Measurements from ENCODE around the gene TGDS.
"Not testable (repeated sequence)": the region's sequence is repeated elsewhere in the genome, so short reads cannot be mapped to it uniquely, and the experiment has no call there.

TGDS gene

DNA sequence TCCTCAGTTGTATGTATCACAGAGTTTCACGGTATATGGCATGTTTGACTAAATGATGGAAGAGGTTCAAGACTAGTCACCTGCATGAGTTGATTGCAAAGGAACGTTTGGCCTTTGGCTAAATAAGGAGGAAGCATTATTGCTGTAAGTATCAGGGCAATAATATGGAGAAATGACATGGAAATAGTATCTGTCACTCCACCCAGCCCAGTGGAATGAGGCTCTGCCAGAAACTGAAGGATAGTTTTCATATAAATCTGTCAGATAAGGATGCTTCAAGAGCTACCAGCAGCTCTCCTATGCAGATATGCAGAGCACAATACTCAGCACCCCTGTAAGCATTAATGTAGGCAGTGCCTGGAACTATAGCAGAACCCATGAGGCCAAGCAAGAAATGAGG is 60.7 kb downstream of the TGDS start:
- TF ChIP-seq, protein P1, sequence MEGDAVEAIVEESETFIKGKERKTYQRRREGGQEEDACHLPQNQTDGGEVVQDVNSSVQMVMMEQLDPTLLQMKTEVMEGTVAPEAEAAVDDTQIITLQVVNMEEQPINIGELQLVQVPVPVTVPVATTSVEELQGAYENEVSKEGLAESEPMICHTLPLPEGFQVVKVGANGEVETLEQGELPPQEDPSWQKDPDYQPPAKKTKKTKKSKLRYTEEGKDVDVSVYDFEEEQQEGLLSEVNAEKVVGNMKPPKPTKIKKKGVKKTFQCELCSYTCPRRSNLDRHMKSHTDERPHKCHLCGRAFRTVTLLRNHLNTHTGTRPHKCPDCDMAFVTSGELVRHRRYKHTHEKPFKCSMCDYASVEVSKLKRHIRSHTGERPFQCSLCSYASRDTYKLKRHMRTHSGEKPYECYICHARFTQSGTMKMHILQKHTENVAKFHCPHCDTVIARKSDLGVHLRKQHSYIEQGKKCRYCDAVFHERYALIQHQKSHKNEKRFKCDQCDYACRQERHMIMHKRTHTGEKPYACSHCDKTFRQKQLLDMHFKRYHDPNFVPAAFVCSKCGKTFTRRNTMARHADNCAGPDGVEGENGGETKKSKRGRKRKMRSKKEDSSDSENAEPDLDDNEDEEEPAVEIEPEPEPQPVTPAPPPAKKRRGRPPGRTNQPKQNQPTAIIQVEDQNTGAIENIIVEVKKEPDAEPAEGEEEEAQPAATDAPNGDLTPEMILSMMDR (IDR thresholded peaks at IDR 0.05; ENCODE audit: low read depth, low read length), result no peak
- Histone ChIP-seq H3K4me3 (ENCODE audit: low read depth, low read length) (no peak overlapping the region), H3K27me3 (peaks cover 4% of the 10 kb centered on the region), H3K4me1 (no peaks in the 10 kb centered on the region), H3K36me3 (no peaks in the 10 kb centered on the region), H3K9me3 (no peaks in the 10 kb centered on the region)
- DNase-seq, result no peak

DNA sequence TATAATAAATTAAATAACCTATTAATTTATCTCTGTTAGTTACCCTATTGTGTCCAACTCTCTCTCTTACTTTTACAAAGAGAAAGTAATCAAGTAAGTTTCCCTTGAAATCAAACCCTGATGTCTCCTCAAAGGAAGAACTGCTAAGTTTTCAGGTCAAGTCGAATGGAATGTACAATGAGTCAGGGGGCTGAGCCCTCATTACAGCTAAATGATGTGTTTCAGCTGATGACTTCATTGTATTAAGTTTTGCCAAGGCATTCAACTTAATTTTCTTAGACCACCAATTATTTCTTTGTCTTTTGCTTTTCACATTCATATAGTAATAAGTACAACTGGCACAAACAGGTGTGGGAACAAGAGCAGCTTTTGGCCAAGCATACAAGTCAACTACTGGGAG is 61.8 kb downstream of the TGDS start:
- Histone ChIP-seq H3K27me3 (peaks cover 7% of the 10 kb centered on the region), H3K36me3 (no peaks in the 10 kb centered on the region), H3K9me3 (no peaks in the 10 kb centered on the region), H3K4me1 (no peaks in the 10 kb centered on the region), H3K4me3 (ENCODE audit: low read depth, low read length) (no peak overlapping the region)
- TF ChIP-seq, protein P1 (IDR thresholded peaks at IDR 0.05; ENCODE audit: low read depth, low read length), result no peak
- no peak for DNase-seq

DNA sequence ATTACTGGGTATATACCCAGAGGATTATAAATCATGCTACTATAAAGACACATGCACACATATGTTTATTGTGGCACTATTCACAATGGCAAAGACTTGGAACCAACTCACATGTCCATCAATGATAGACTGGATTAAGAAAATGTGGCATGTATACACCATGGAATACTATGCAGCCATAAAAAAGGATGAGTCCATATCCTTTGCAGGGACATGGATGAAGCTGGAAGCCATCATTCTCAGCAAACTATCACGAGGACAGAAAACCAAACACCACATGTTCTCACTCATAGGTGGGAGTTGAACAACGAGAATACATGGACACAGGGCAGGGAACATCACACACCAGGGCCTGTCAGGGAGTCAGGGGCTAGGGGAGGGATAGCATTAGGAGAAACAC is 63.7 kb downstream of the TGDS start:
- not testable (repeated sequence) for DNase-seq, H3K27me3 ChIP-seq, H3K9me3 ChIP-seq

DNA sequence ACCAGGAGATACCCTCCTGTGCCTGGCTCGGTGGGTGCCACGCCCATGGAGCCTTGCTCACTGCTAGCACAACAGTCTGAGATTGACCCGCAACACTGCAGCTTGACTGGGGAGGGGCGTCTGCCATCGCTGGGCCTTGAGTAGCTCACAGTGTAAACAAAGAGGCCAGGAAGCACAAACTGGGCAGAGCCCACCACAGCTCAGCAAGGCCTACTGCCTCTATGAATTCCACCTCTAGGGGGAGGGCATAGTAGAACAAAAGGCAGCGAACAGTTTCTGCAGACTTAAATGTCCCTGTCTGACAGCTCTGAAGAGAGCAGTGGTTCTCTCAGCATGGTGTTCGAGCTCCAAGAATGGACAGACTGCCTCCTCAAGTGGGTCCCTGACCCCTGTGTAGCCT is 69.0 kb downstream of the TGDS start:
- H3K36me3 ChIP-seq; H3K9me3 ChIP-seq; H3K4me1 ChIP-seq; H3K4me3 ChIP-seq (ENCODE audit: low read depth, low read length); DNase-seq; H3K27me3 ChIP-seq: not testable (repeated sequence)
- TF ChIP-seq, protein P1 (IDR thresholded peaks at IDR 0.05; ENCODE audit: low read depth, low read length), result peak; percentile 9; the same call in 1 of the 2 replicates

More for the DNA sequence above, 63.7 kb downstream of the TGDS start:
- not testable (repeated sequence) for H3K4me1 ChIP-seq; H3K36me3 ChIP-seq; H3K4me3 ChIP-seq (ENCODE audit: low read depth, low read length)

DNA sequence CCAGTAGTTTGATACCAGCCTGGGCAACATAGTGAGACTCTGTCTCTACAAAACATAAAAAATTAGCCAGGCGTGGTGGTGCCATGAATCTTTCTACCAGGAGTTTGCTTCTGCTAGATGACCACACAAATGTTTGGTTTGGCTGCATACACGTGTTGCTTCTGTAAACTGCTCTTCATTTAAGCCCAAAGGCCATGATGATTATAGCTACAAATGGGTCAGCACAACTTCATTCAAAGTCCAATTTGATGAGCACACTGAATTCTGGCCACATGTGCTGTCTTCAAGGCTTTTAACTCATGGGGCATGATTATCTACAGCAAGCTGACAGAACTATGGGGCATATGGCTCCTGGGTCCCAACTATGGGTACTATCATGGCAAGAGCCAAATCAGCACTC is 70.2 kb downstream of the TGDS start:
- Histone ChIP-seq H3K9me3 (no peaks in the 10 kb centered on the region), H3K4me3 (ENCODE audit: low read depth, low read length) (no peak overlapping the region), H3K4me1 (no peaks in the 10 kb centered on the region), H3K27me3 (peaks cover 3% of the 10 kb centered on the region), H3K36me3 (no peaks in the 10 kb centered on the region)
- DNase-seq, result no peak
- TF ChIP-seq, protein P1 (IDR thresholded peaks at IDR 0.05; ENCODE audit: low read depth, low read length), result no peak

DNA sequence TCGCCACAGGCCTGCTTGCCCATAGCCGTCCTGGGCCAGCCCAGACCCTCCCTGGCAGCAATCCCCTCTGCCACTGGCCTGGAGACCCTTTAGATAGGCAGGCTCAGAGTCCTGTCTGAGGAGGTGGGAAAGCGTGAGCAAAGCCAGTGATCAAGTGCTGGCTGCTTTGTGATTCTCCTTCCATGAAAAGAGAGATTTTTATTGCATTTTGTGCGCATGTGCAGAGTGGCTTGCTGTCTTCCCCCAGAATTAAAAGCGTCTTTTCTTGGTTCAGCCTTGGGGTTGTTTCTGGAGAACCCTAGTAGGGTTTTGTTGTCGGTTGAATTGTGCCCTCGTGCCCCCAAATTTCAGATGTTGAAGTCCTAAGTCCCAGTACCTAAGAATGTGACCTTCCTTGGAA is 71.5 kb downstream of the TGDS start:
- TF ChIP-seq, protein P1 (IDR thresholded peaks at IDR 0.05; ENCODE audit: low read depth, low read length), result no peak
- H3K4me3 ChIP-seq (ENCODE audit: low read depth, low read length), result no peak overlapping the region
- H3K9me3 ChIP-seq, result no peaks in the 10 kb centered on the region
- no peaks in the 10 kb centered on the region for H3K36me3 ChIP-seq
- DNase-seq, result no peak
- no peaks in the 10 kb centered on the region for H3K4me1 ChIP-seq
- H3K27me3 ChIP-seq, result no peaks in the 10 kb centered on the region; the same call in 1 of the 2 replicates

Data from BE2C (cell line).